ENCODE measurements around the gene ANKRD9. TPM values are rescaled to one million over a fixed set of nuclear protein-coding genes. Genes with fewer than 3 reads are reported as not detected.

ANKRD9 gene
- total RNA-seq, 4 donors from 2014 or later = 171 to 504 (median 319) TPM

DNA sequence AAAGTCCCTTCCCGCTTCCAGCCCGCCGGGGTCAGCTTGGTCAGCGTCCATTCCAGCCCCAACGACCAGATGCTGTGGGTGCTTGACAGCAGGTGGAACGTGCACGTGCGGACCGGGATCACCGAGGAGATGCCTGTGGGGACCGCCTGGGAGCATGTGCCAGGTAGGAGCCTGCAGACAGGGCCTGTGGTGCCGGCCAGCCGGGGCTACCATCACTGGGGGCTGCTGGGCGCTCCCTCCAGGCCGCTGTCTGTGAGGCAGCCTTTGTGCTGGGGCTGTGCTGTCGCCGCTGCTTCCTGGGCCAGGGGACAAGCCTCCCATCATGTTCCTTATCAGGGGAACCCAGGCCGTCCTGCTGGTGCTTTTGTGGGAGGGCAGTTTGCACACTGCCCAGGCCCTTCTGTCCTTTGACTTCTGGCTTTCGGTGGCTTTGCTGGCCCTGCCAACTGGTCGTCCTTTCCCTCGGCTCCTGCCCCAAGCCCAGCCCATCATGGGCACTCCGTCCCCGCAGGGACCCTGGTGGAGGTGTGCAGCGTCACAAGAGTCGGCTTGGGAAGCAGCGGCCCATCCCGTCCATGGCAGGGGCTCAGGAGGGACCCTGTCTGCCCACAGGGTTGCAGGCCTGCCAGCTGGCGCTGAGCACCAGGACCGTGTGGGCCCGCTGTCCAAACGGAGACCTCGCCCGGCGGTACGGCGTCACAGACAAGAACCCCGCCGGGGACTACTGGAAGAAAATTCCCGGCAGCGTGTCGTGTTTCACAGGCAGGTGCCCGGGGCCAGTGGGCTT is 12.4 kb downstream of the ANKRD9 start:
- TF ChIP-seq POLR2AphosphoS5 (IDR thresholded peaks at IDR 0.05) (no peak), POLR2A (IDR thresholded peaks at IDR 0.05) (no peak), EP300 (IDR thresholded peaks at IDR 0.05; ENCODE audit: low read depth) (no peak)
- TF ChIP-seq, protein P1, sequence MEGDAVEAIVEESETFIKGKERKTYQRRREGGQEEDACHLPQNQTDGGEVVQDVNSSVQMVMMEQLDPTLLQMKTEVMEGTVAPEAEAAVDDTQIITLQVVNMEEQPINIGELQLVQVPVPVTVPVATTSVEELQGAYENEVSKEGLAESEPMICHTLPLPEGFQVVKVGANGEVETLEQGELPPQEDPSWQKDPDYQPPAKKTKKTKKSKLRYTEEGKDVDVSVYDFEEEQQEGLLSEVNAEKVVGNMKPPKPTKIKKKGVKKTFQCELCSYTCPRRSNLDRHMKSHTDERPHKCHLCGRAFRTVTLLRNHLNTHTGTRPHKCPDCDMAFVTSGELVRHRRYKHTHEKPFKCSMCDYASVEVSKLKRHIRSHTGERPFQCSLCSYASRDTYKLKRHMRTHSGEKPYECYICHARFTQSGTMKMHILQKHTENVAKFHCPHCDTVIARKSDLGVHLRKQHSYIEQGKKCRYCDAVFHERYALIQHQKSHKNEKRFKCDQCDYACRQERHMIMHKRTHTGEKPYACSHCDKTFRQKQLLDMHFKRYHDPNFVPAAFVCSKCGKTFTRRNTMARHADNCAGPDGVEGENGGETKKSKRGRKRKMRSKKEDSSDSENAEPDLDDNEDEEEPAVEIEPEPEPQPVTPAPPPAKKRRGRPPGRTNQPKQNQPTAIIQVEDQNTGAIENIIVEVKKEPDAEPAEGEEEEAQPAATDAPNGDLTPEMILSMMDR (IDR thresholded peaks at IDR 0.05) = no peak
- Histone ChIP-seq H3K4me3 (no peak overlapping the region), H3K4me1 (peaks cover 0 to 9% (median 3%) of the 10 kb centered on the region in 4 donors), H3K27ac (no peak overlapping the region), H3K36me3 (no peaks in the 10 kb centered on the region), H3K9me3 (no peaks in the 10 kb centered on the region), H3K27me3 (no peaks in the 10 kb centered on the region)
- DNase-seq = no peak
- intact Hi-C loops (cut with DNase I; ENCODE audit: low total_unique reads) (no loop called here), in situ Hi-C loops (cut with MboI; ENCODE audit: low pct_ligation_motif_present in 1 of 4, low pct_unique_long_range_greater_than_20kb in 1 of 4, low sequenced_read_pairs in 3 of 4) (no loop called here)
- WGBS, 2 donors (ENCODE audit: low coverage in 1 of 2) = 94% methylated on average over 34 of the region's 42 CpGs; no CpG with 5 or more reads in 1 of the 2 donors

DNA sequence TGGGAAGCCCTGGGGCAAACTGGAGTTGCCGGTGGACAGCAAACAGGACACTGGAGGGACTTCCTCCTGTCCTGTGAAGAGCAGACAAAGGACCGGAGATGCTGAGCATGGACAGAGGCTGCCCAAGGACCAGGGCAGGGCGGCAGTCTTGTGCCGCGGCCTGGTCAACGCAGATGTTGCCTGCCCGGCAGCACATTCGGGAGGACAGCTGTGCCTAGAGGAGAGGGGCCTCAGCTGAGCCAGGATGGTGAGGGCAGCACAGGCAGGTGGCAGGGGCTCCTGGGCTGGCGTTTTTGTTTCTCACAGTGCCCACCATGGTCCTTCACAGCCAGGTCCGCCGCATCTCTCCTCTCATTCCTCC is 13.3 kb downstream of the ANKRD9 start:
- no peaks in the 10 kb centered on the region for H3K27me3 ChIP-seq
- no peak overlapping the region for H3K4me3 ChIP-seq
- TF ChIP-seq EP300 (IDR thresholded peaks at IDR 0.05; ENCODE audit: low read depth) = no peak
- TF ChIP-seq POLR2A (IDR thresholded peaks at IDR 0.05) = no peak
- TF ChIP-seq, protein P1 (IDR thresholded peaks at IDR 0.05) = no peak
- TF ChIP-seq POLR2AphosphoS5 (IDR thresholded peaks at IDR 0.05) = no peak
- DNase-seq = no peak
- WGBS, 2 donors (ENCODE audit: low coverage in 1 of 2) = 97% methylated on average over 10 of the region's 11 CpGs; no CpG with 5 or more reads in 1 of the 2 donors
- H3K9me3 ChIP-seq = no peaks in the 10 kb centered on the region
- no peaks in the 10 kb centered on the region for H3K36me3 ChIP-seq
- intact Hi-C loops (cut with DNase I; ENCODE audit: low total_unique reads) (no loop called here), in situ Hi-C loops (cut with MboI; ENCODE audit: low pct_ligation_motif_present in 1 of 4, low pct_unique_long_range_greater_than_20kb in 1 of 4, low sequenced_read_pairs in 3 of 4) (no loop called here)
- H3K4me1 ChIP-seq = peaks cover 0 to 9% (median 3%) of the 10 kb centered on the region in 4 donors
- H3K27ac ChIP-seq = no peak overlapping the region

DNA sequence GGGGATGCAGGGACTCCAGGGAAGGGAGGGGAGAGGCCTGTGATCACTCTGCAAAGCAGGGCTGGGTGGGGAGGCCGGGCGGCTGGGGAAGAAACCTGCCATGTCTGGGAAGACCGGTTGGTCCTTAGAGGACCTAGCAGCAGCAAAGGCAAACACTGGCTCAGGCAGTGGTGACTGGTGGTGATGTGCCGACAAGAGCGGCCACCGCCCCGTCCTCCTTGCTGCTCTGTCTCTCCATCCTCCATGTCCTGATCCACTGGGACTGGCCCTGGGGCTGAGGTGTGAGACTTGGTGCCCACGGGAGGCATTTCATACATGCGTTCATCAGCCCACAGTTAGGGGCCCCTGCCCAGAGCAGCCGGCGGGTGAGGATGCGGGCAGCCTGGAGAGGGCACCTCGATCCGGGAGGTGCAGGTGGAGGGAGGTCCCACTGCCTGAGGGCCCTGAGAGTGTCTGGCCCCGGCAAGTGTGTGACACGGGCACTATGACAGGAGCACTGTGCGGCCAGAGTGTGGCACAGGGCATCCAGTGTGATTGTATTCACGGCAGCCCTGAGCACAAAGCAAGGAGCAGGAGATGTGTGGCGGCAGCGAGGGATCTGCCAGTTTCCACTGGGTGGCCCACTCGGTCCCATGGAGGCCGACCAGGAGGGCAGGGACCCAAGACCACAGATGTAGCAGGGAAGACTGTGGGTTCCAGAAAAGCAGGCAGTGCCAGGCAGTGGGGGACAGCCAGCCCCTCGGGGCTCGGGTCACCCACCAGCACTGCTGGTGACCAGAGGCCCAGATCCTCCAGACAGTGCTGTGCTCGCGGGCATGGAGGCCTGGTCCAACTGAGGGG is 13.9 kb downstream of the ANKRD9 start:
- H3K4me1 ChIP-seq = peaks cover 0 to 7% (median 2%) of the 10 kb centered on the region in 4 donors
- no peak overlapping the region for H3K4me3 ChIP-seq
- in situ Hi-C loops (cut with MboI; ENCODE audit: low pct_ligation_motif_present in 1 of 4, low pct_unique_long_range_greater_than_20kb in 1 of 4, low sequenced_read_pairs in 3 of 4) (no loop called here), intact Hi-C loops (cut with DNase I; ENCODE audit: low total_unique reads) (no loop called here)
- no peaks in the 10 kb centered on the region for H3K9me3 ChIP-seq
- H3K36me3 ChIP-seq = no peaks in the 10 kb centered on the region
- TF ChIP-seq, protein P1 (IDR thresholded peaks at IDR 0.05) = no peak
- TF ChIP-seq POLR2A (IDR thresholded peaks at IDR 0.05) (no peak), EP300 (IDR thresholded peaks at IDR 0.05; ENCODE audit: low read depth) (no peak), POLR2AphosphoS5 (IDR thresholded peaks at IDR 0.05) (no peak)
- WGBS, 2 donors (ENCODE audit: low coverage in 1 of 2) = 91% methylated on average over 24 of the region's 26 CpGs; no CpG with 5 or more reads in 1 of the 2 donors
- no peaks in the 10 kb centered on the region for H3K27me3 ChIP-seq
- no peak overlapping the region for H3K27ac ChIP-seq
- DNase-seq = no peak

DNA sequence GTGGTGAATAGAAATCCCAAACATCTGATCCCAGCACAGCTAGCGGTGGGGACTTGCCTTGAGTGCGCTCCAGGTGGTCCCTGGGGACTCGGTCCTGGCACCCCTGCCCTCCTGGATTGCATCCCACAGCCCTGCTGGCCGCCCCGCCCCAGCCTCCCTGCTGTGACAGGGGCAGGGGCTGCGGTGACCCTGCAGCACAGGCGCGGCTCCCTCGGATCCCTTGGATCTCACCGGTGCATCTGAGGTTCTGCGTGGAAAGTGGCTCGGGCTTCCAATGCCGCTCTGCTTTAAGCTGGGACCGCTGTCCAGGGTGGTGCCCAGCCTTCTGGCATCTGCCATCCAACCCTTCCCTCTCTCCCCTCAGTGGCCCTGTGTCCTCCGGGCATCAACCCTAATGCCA is 16.0 kb downstream of the ANKRD9 start:
- Histone ChIP-seq H3K36me3 (no peaks in the 10 kb centered on the region), H3K4me1 (no peaks in the 10 kb centered on the region), H3K9me3 (no peaks in the 10 kb centered on the region), H3K4me3 (no peak overlapping the region), H3K27ac (no peak overlapping the region), H3K27me3 (no peaks in the 10 kb centered on the region)
- in situ Hi-C loops (cut with MboI; ENCODE audit: low pct_ligation_motif_present in 1 of 4, low pct_unique_long_range_greater_than_20kb in 1 of 4, low sequenced_read_pairs in 3 of 4) (no loop called here), intact Hi-C loops (cut with DNase I; ENCODE audit: low total_unique reads) (no loop called here)
- DNase-seq = no peak
- TF ChIP-seq, protein P1 (IDR thresholded peaks at IDR 0.05) = no peak
- TF ChIP-seq EP300 (IDR thresholded peaks at IDR 0.05; ENCODE audit: low read depth) = no peak
- TF ChIP-seq POLR2AphosphoS5 (IDR thresholded peaks at IDR 0.05) = no peak
- TF ChIP-seq POLR2A (IDR thresholded peaks at IDR 0.05) = no peak
- whole genome bisulfite sequencing, 2 donors (ENCODE audit: low coverage in 1 of 2) = 98 to 100% methylated on average over 1 to 14 of the region's 15 CpGs

Data from transverse colon (tissue), 4 donors.